NCI-H128 (cell line): ENCODE results near the gene TSG101.

Experiments used
- DNase-seq: peaks from one replicate; lab custom pipeline; 2025; ENCODE audit not compliant: unreplicated experiment; lab: John Stamatoyannopoulos, UW

Gene TSG101

GRCh38 chr11:18493310-18493709 is 33.4 kb downstream of the TSG101 start:
- no peak for DNase-seq

GRCh38 chr11:18492888-18493287 is 33.9 kb downstream of the TSG101 start:
- no peak for DNase-seq

GRCh38 chr11:18491924-18492323 is 34.8 kb downstream of the TSG101 start:
- no peak for DNase-seq

DNA sequence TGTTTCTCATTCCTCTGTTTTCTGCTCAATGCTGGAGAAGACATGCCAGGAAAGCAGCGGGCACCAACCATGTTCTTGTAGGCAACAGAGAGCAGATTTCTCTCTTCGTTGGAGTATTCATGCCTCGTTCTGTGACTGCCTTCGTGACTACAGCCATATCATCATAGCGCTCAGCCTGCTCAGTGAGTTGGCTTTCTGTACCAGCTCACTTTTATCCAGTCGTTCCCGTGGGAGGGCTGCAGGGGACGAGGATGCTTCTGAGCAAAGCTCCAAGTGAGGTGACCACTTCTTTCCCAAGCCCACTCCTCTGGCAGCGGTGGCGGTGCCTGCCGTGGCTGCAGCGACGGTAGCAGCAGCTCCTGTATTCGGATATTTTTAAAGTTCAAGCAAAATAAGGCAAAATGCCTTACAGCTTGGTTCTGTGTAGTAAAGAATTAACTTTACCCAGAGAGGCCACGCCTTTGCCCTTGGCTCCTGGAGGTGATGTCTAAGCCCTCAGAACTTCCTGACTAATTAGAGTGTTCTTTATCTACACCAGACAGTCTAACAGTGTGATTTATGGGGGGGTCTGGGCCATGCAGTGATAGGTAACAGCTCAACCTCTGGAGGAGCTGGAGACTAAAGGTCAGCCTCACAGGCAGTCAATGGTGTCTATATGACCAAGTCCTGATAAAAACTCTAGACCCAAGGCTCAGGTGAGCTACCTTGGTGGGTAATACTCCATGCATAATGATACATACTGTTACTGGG is 35.8 kb downstream of the TSG101 start:
- no peak for DNase-seq

- no peak for DNase-seq
Measured at GRCh38 chr11:18490319-18490718, 36.4 kb downstream of the TSG101 start.

GRCh38 chr11:18485913-18486528 is 40.7 kb downstream of the TSG101 start:
- DNase-seq, result no peak

GRCh38 chr11:18479063-18479462 is 47.7 kb downstream of the TSG101 start:
- no peak for DNase-seq

DNA sequence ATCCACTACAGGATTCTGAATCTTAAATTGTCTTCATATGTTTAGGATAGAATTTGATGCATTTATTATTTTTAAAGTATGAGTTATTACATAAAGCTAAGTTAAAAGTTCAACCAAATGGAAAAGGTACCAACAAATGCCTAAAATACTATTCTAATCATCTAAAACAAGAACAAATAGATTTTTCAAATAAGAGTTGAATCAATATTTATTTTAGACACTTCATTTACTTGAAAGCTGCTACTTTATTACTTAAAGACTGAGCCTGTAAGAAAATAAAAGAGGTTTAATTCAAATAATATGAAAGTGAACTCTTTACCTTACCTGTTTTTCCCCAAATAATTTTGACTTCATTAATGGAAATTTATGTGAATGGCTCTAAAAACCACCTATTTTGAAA is 54.2 kb downstream of the TSG101 start:
- DNase-seq, result no peak

DNA sequence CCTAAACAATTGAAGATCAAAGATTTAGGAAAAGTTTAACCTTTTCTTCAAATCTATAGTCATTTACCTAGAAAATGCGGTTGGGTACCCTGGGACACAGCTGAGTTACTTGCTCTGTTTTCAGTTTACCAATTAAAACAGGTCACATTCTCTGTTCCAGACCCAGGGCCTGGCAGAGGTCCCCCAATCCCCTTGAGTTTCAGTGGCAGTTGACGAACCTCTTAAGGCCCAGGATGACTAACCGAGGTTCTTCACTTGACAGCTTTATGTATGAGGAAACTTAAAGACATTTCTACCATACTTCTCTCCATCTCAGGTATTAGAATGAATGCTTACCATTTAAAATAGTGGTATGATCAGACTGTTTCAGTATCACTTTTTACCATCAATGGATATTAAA is 54.7 kb downstream of the TSG101 start:
- DNase-seq, result no peak

GRCh38 chr11:18468961-18469360 is 57.8 kb downstream of the TSG101 start:
- DNase-seq, result no peak

GRCh38 chr11:18468059-18468458 is 58.7 kb downstream of the TSG101 start:
- DNase-seq, result no peak

- DNase-seq, result no peak
Measured at GRCh38 chr11:18466402-18466801, 60.3 kb downstream of the TSG101 start.

- no peak for DNase-seq
Measured at GRCh38 chr11:18463439-18463838, 63.3 kb downstream of the TSG101 start.

GRCh38 chr11:18461909-18462308 is 64.8 kb downstream of the TSG101 start:
- no peak for DNase-seq

DNA sequence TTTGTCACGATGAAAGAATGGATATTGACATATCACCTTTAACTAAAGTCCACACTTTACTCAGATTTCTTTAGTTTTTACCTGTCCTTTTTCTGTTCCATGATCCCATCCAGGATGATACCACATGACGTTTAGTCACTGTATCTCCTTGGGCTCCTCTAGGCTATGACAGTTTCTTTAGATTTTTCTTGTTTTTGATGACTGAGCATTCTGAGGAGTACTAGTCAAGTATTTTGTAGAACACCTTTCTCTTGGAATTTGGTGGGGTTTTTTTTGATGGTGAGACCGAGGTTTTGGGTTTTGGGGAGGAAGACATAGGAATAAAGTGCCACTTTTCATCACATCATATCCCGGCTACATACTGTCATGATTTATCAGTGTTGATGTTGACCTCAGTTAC is 67.1 kb downstream of the TSG101 start:
- DNase-seq, result no peak

DNA sequence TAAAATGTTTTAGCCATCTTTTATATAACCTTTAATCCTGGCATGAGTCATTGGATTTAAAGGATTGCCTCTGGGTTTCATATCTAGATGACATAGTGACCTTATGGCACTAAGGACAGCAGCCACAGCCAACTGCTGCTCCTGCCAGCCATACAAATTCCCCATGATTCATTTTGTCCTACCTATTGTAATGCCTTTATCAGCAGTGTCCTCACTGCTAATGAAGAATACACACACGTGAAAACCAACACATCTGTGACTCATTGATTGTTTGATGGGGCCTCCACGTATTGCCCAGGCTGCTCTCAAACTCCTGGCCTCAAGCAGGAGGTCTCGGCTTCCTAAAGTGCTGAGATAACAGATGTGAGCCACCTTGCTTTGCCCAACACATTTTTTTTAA is 69.3 kb downstream of the TSG101 start:
- DNase-seq, result no peak

- no peak for DNase-seq
Measured at GRCh38 chr11:18455686-18456372, 70.9 kb downstream of the TSG101 start, which contains the start of gene LDHAL6A. TSS of gene LDHAL6A (plus strand) at chr11:18455856. CDS start at chr11:18456681, 825 bp downstream.

DNA sequence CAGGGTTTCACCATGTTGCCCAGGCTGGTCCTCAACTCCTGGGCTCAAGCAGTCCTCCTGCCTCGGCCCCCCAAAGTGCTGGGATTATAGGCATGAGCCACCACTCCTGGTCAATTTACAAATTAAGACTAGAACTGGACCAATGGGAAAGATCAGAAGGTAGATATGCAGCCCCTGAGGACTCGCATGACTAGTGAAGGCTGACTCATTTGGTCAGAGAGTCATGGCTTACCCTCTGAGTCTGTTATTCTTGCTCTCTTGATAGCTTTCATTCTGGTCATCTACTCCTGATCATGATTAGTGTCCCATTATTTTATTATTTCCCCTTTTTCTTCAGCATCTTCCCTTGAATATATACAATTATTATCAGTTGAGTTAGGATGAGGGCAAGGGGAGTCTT is 73.8 kb downstream of the TSG101 start:
- DNase-seq, result no peak

DNA sequence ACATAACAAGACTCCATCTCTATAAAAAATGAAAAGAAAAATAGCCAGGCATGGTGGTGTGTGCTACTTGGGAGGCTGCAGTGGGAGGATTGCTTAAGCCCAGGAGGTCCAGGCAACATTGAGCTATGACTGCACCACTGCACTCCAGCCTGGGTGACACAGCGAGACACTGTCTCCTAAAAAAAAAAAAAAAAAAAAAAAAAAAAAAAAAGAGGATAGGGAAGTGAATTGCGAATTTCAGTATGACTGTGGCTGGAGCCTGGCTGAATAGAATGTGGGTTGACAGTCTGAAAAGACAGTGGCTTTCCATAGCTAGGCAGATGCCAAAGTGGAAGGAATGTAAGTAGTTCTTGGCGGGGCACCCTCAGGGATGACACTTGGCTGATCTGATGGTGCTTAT is 77.5 kb downstream of the TSG101 start:
- DNase-seq, result no peak

- no peak for DNase-seq
Measured at GRCh38 chr11:18438691-18439090, 88.1 kb downstream of the TSG101 start.
